Activated T-helper 1 cell treated with anti-CD3 and anti-CD28 coated beads, Interleukin-12 subunit alpha, Interleukin-12 subunit beta, Interleukin-2, Interleukin-4 antibody, amounts not matched to agents 30 ng/mL and 10 ng/mL and 1 ng/mL, durations not matched to agents 14 hours and 24 hours and 36 hours (primary cell): ENCODE results near the gene TMEM89. TPM values are rescaled to one million over a fixed set of nuclear protein-coding genes. Genes with fewer than 3 reads are reported as not detected.

Experiments
- DNase-seq: peaks from one replicate; pipeline ENCODE4 v3.0.0; 2021; ENCODE audit warnings: low spot score
- H3K27ac Mint-ChIP-seq: one replicate; pipeline ENCODE4 v1.8.0; 2021; ENCODE audit warnings: mild to moderate bottlenecking, mixed read lengths
- H3K27me3 Mint-ChIP-seq: one replicate; pipeline ENCODE4 v1.8.0; 2022; ENCODE audit warnings: mild to moderate bottlenecking, moderate library complexity, mixed read lengths; ENCODE audit not compliant: insufficient read depth
- H3K36me3 Mint-ChIP-seq: one replicate; pipeline ENCODE4 v1.8.0; 2021; ENCODE audit warnings: low read depth, mixed read lengths
- H3K4me1 Mint-ChIP-seq: one replicate; pipeline ENCODE4 v1.8.0; 2021; ENCODE audit warnings: low read depth, mixed read lengths
- H3K4me3 Mint-ChIP-seq: one replicate; pipeline ENCODE4 v1.8.0; 2021; ENCODE audit warnings: mild to moderate bottlenecking, moderate library complexity, mixed read lengths
- H3K9me3 Mint-ChIP-seq: one replicate; pipeline ENCODE4 v1.8.0; 2021; ENCODE audit warnings: mixed read lengths
- intact Hi-C: fragments of 100-400 bp; cut with micrococcal nuclease; formaldehyde crosslinking; loops from one replicate; pipeline ENCODE4 v1.15.1; 2024
- total RNA-seq: library from RNA; stranded (reverse); gene quantifications from 2 replicates; pipeline ENCODE4 v1.2.3, GENCODE V29; 2022

TMEM89 gene
- total RNA-seq, 1 donor from 2014 or later: not detected

GRCh38 chr3:48655063-48655462 is 33.5 kb upstream of the TMEM89 start:
- peak overlapping the region; percentile 75 for H3K4me3 Mint-ChIP-seq
- H3K9me3 Mint-ChIP-seq: no peaks in the 10 kb centered on the region
- peaks cover 4% of the 10 kb centered on the region for H3K36me3 Mint-ChIP-seq
- intact Hi-C loops: loop anchor here (1.0 kb wide), 1 partner anchor 386 kb away; no protein-coding TSS in a partner anchor
- peak overlapping the region; percentile 89 for H3K27ac Mint-ChIP-seq
- no peak for DNase-seq
- H3K27me3 Mint-ChIP-seq: peaks cover 2% of the 10 kb centered on the region
- H3K4me1 Mint-ChIP-seq: peaks cover 7% of the 10 kb centered on the region

GRCh38 chr3:48652923-48653715 is 31.6 kb upstream of the TMEM89 start:
- Mint-ChIP-seq H3K27me3 (peaks cover 2% of the 10 kb centered on the region), H3K4me3 (no peak overlapping the region), H3K36me3 (peaks cover 4% of the 10 kb centered on the region), H3K9me3 (no peaks in the 10 kb centered on the region), H3K4me1 (peaks cover 7% of the 10 kb centered on the region), H3K27ac (no peak overlapping the region)
- DNase-seq: no peak
- intact Hi-C loops: no loop called here

- Mint-ChIP-seq H3K4me1 (peaks cover 7% of the 10 kb centered on the region), H3K27ac (no peak overlapping the region), H3K4me3 (no peak overlapping the region), H3K36me3 (peaks cover 4% of the 10 kb centered on the region), H3K9me3 (no peaks in the 10 kb centered on the region), H3K27me3 (peaks cover 2% of the 10 kb centered on the region)
- intact Hi-C loops: no loop called here
- DNase-seq: no peak
Observed at GRCh38 chr3:48651771-48652170, 30.2 kb upstream of the TMEM89 start.

- Mint-ChIP-seq H3K4me3 (no peak overlapping the region), H3K9me3 (no peaks in the 10 kb centered on the region), H3K27me3 (peaks cover 2% of the 10 kb centered on the region), H3K27ac (no peak overlapping the region), H3K36me3 (peaks cover 4% of the 10 kb centered on the region), H3K4me1 (peaks cover 7% of the 10 kb centered on the region)
- DNase-seq: no peak
- intact Hi-C loops: no loop called here
Observed at GRCh38 chr3:48650723-48651122, 29.2 kb upstream of the TMEM89 start.

- intact Hi-C loops: no loop called here
- H3K4me1 Mint-ChIP-seq: no peaks in the 10 kb centered on the region
- no peak overlapping the region for H3K27ac Mint-ChIP-seq
- no peaks in the 10 kb centered on the region for H3K36me3 Mint-ChIP-seq
- DNase-seq: no peak
- no peak overlapping the region for H3K4me3 Mint-ChIP-seq
- no peaks in the 10 kb centered on the region for H3K27me3 Mint-ChIP-seq
- no peaks in the 10 kb centered on the region for H3K9me3 Mint-ChIP-seq
Observed at GRCh38 chr3:48648188-48648850, 26.8 kb upstream of the TMEM89 start.

- no peaks in the 10 kb centered on the region for H3K9me3 Mint-ChIP-seq
- no peaks in the 10 kb centered on the region for H3K27me3 Mint-ChIP-seq
- DNase-seq: no peak
- no peak overlapping the region for H3K27ac Mint-ChIP-seq
- intact Hi-C loops: no loop called here
- H3K4me1 Mint-ChIP-seq: no peaks in the 10 kb centered on the region
- H3K36me3 Mint-ChIP-seq: no peaks in the 10 kb centered on the region
- no peak overlapping the region for H3K4me3 Mint-ChIP-seq
Observed at GRCh38 chr3:48647714-48648113, 26.1 kb upstream of the TMEM89 start.

- Mint-ChIP-seq H3K4me3 (no peak overlapping the region), H3K9me3 (no peaks in the 10 kb centered on the region), H3K27ac (no peak overlapping the region), H3K4me1 (no peaks in the 10 kb centered on the region), H3K27me3 (no peaks in the 10 kb centered on the region), H3K36me3 (no peaks in the 10 kb centered on the region)
- DNase-seq: no peak
- intact Hi-C loops: no loop called here
Observed at GRCh38 chr3:48644898-48645760, 23.6 kb upstream of the TMEM89 start.

GRCh38 chr3:48642605-48643004 is 21.0 kb upstream of the TMEM89 start:
- Mint-ChIP-seq H3K9me3 (no peaks in the 10 kb centered on the region), H3K27ac (no peak overlapping the region), H3K4me1 (no peaks in the 10 kb centered on the region), H3K27me3 (no peaks in the 10 kb centered on the region), H3K36me3 (no peaks in the 10 kb centered on the region), H3K4me3 (no peak overlapping the region)
- intact Hi-C loops: no loop called here
- no peak for DNase-seq

GRCh38 chr3:48641396-48641795 is 19.8 kb upstream of the TMEM89 start:
- intact Hi-C loops: no loop called here
- H3K27me3 Mint-ChIP-seq: no peaks in the 10 kb centered on the region
- DNase-seq: no peak
- H3K9me3 Mint-ChIP-seq: no peaks in the 10 kb centered on the region
- no peak overlapping the region for H3K4me3 Mint-ChIP-seq
- H3K36me3 Mint-ChIP-seq: no peaks in the 10 kb centered on the region
- no peak overlapping the region for H3K27ac Mint-ChIP-seq
- H3K4me1 Mint-ChIP-seq: no peaks in the 10 kb centered on the region

- Mint-ChIP-seq H3K27me3 (no peaks in the 10 kb centered on the region), H3K4me3 (no peak overlapping the region), H3K27ac (no peak overlapping the region), H3K36me3 (no peaks in the 10 kb centered on the region), H3K9me3 (no peaks in the 10 kb centered on the region), H3K4me1 (peaks cover 6% of the 10 kb centered on the region)
- intact Hi-C loops: loop anchor here (10.0 kb wide), 1 partner anchor 235 kb away; no protein-coding TSS in a partner anchor
- no peak for DNase-seq
Observed at GRCh38 chr3:48639944-48640606, 18.5 kb upstream of the TMEM89 start.

GRCh38 chr3:48637305-48637704 is 15.7 kb upstream of the TMEM89 start:
- Mint-ChIP-seq H3K27me3 (no peaks in the 10 kb centered on the region), H3K4me3 (peak overlapping the region; percentile 68), H3K4me1 (peaks cover 20% of the 10 kb centered on the region), H3K27ac (no peak overlapping the region), H3K36me3 (peaks cover 4% of the 10 kb centered on the region), H3K9me3 (no peaks in the 10 kb centered on the region)
- no peak for DNase-seq
- intact Hi-C loops: loop anchor here (10.0 kb wide), 1 partner anchor 233 kb away; no protein-coding TSS in a partner anchor

- Mint-ChIP-seq H3K27ac (no peak overlapping the region), H3K4me1 (peaks cover 20% of the 10 kb centered on the region), H3K9me3 (no peaks in the 10 kb centered on the region), H3K27me3 (no peaks in the 10 kb centered on the region), H3K36me3 (peaks cover 7% of the 10 kb centered on the region), H3K4me3 (peak overlapping the region; percentile 89)
- intact Hi-C loops: loop anchor here (10.0 kb wide), 1 partner anchor 231 kb away; no protein-coding TSS in a partner anchor
- DNase-seq: no peak
Observed at GRCh38 chr3:48636149-48636655, 14.6 kb upstream of the TMEM89 start.
